ENCODE results near the gene GALC. TPM values are rescaled to one million over a fixed set of nuclear protein-coding genes. Genes with fewer than 3 reads are reported as not detected.

Gene GALC
- polyA plus RNA-seq, 1 donor from 2014 or later = 42.6 TPM

DNA sequence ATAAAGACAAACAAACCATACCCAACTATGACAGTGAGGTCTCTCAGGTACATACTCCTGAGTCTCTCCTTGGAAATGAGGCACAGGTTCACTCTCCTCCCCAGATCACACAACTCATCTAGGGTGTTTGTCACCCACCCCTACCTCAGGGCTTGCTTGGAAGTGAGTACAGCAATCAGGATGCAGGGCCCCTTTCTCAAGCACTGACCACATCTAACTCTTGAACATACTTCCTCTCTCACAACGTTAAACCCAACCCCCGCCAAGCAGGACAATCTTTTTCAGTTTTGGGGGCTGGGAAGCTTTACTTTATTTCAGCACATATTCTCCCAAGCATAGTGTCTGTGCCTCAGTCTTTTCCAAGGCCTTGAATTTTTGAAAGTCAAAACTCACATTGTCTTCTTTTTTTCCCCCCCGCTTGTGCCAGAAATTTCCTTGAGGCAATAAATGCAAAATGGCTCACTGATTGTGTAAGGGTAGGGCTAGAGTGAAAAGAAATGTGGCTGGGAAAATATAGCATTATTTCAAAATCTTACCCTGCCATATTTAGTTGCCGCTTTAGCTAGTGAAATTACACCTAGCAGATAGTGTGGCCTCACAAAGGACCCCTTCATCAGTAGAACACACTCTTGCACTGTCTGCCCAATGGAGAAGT, 9.6 kb upstream of the GALC start:
- no peak overlapping the region for H3K4me3 ChIP-seq (ENCODE audit: low read length)
- H3K27ac ChIP-seq (ENCODE audit: low read length) = no peak overlapping the region
- no peaks in the 10 kb centered on the region for H3K36me3 ChIP-seq (ENCODE audit: insufficient read depth, low read length)
- H4K20me1 ChIP-seq (ENCODE audit: insufficient read depth) = no peaks in the 10 kb centered on the region
- no peak overlapping the region for H3K4me2 ChIP-seq (ENCODE audit: low read length)
- TF ChIP-seq, protein P1, sequence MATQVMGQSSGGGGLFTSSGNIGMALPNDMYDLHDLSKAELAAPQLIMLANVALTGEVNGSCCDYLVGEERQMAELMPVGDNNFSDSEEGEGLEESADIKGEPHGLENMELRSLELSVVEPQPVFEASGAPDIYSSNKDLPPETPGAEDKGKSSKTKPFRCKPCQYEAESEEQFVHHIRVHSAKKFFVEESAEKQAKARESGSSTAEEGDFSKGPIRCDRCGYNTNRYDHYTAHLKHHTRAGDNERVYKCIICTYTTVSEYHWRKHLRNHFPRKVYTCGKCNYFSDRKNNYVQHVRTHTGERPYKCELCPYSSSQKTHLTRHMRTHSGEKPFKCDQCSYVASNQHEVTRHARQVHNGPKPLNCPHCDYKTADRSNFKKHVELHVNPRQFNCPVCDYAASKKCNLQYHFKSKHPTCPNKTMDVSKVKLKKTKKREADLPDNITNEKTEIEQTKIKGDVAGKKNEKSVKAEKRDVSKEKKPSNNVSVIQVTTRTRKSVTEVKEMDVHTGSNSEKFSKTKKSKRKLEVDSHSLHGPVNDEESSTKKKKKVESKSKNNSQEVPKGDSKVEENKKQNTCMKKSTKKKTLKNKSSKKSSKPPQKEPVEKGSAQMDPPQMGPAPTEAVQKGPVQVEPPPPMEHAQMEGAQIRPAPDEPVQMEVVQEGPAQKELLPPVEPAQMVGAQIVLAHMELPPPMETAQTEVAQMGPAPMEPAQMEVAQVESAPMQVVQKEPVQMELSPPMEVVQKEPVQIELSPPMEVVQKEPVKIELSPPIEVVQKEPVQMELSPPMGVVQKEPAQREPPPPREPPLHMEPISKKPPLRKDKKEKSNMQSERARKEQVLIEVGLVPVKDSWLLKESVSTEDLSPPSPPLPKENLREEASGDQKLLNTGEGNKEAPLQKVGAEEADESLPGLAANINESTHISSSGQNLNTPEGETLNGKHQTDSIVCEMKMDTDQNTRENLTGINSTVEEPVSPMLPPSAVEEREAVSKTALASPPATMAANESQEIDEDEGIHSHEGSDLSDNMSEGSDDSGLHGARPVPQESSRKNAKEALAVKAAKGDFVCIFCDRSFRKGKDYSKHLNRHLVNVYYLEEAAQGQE (IDR thresholded peaks at IDR 0.05; ENCODE audit: borderline replicate concordance) = no peak
- TF ChIP-seq POLR2AphosphoS5 (IDR thresholded peaks at IDR 0.05) (no peak), SMC3 (conservative IDR thresholded peaks at IDR 0.05; ENCODE audit: poor library complexity) (no peak), MXI1 (conservative IDR thresholded peaks at IDR 0.05; ENCODE audit: poor library complexity, severe bottlenecking) (no peak)
- no peaks in the 10 kb centered on the region for H3F3A ChIP-seq (ENCODE audit: insufficient read depth, low read length, poor library complexity, severe bottlenecking)
- no peaks in the 10 kb centered on the region for H3K79me2 ChIP-seq (replicated peaks; ENCODE audit: insufficient read depth, low read length)
- H3K9me2 ChIP-seq (ENCODE audit: insufficient read depth, low read length) = no peaks in the 10 kb centered on the region
- no peaks in the 10 kb centered on the region for H3K27me3 ChIP-seq (ENCODE audit: insufficient read depth, low read depth, low read length)
- no peak overlapping the region for H2AFZ ChIP-seq (ENCODE audit: low read depth, low read length)
- H3K9me3 ChIP-seq (ENCODE audit: low read length) = no peaks in the 10 kb centered on the region
- no peak overlapping the region for H3K9ac ChIP-seq (ENCODE audit: low read length)

DNA sequence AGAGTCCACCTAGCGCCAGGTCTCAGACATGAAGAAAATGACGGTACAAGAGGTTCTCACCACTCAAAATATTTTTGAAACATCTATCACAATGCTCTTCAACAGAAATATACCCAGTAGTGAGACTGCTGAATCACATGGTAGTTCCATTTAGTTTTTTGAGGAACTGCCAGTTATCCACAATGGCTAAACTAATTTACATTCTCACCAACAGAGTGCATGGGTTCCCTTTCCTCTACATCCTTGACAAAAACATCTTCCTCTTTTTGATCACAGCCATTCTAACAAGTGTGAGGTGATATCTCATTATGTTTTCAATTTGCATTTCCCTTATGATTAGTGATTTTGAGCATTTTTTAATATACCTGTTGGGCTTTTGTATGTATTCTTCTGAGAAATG, 6.3 kb upstream of the GALC start:
- Histone ChIP-seq H3K9me2 (ENCODE audit: insufficient read depth, low read length) (no peaks in the 10 kb centered on the region), H2AFZ (ENCODE audit: low read depth, low read length) (no peak overlapping the region), H3K9me3 (ENCODE audit: low read length) (no peaks in the 10 kb centered on the region), H3K79me2 (replicated peaks; ENCODE audit: insufficient read depth, low read length) (no peaks in the 10 kb centered on the region), H4K20me1 (ENCODE audit: insufficient read depth) (no peaks in the 10 kb centered on the region), H3K27me3 (ENCODE audit: insufficient read depth, low read depth, low read length) (no peaks in the 10 kb centered on the region), H3F3A (ENCODE audit: insufficient read depth, low read length, poor library complexity, severe bottlenecking) (no peaks in the 10 kb centered on the region), H3K36me3 (ENCODE audit: insufficient read depth, low read length) (no peaks in the 10 kb centered on the region), H3K9ac (ENCODE audit: low read length) (no peak overlapping the region), H3K4me3 (ENCODE audit: low read length) (no peak overlapping the region), H3K27ac (ENCODE audit: low read length) (no peak overlapping the region), H3K4me2 (ENCODE audit: low read length) (no peak overlapping the region)
- TF ChIP-seq MXI1 (conservative IDR thresholded peaks at IDR 0.05; ENCODE audit: poor library complexity, severe bottlenecking) (no peak), RAD21 (conservative IDR thresholded peaks at IDR 0.05) (no peak)
- TF ChIP-seq, protein P1 (IDR thresholded peaks at IDR 0.05; ENCODE audit: borderline replicate concordance) = no peak

- Histone ChIP-seq H3K9me3 (ENCODE audit: low read length) (no peaks in the 10 kb centered on the region), H2AFZ (ENCODE audit: low read depth, low read length) (no peak overlapping the region), H3K36me3 (ENCODE audit: insufficient read depth, low read length) (no peaks in the 10 kb centered on the region), H3F3A (ENCODE audit: insufficient read depth, low read length, poor library complexity, severe bottlenecking) (no peaks in the 10 kb centered on the region), H3K9ac (ENCODE audit: low read length) (no peak overlapping the region), H3K79me2 (replicated peaks; ENCODE audit: insufficient read depth, low read length) (no peaks in the 10 kb centered on the region), H3K27me3 (ENCODE audit: insufficient read depth, low read depth, low read length) (no peaks in the 10 kb centered on the region), H3K9me2 (ENCODE audit: insufficient read depth, low read length) (no peaks in the 10 kb centered on the region), H3K4me2 (ENCODE audit: low read length) (no peak overlapping the region), H4K20me1 (ENCODE audit: insufficient read depth) (no peaks in the 10 kb centered on the region), H3K27ac (ENCODE audit: low read length) (no peak overlapping the region), H3K4me3 (ENCODE audit: low read length) (no peak overlapping the region)
- no peak for TF ChIP-seq POLR2AphosphoS5 (IDR thresholded peaks at IDR 0.05)
Measured at GRCh38 chr14:87998482-87998881, 5.5 kb upstream of the GALC start.
